Stimulated activated CD8-positive, alpha-beta memory T cell treated with anti-CD3 and anti-CD28 coated beads, Interleukin-4, amount 100 ng/mL, for 24 hours (primary cell): ENCODE data around the gene CPSF4.

Experiments
- DNase-seq: peaks from one replicate; pipeline ENCODE4 v3.0.0-alpha.2; 2020; ENCODE audit warnings: low read depth

CPSF4 gene

GRCh38 chr7:99448855-99449254 is 10.1 kb downstream of the CPSF4 start:
- DNase-seq: no peak

- DNase-seq: no peak
Observed at GRCh38 chr7:99449326-99449725, 10.6 kb downstream of the CPSF4 start.

GRCh38 chr7:99451936-99452335 is 13.2 kb downstream of the CPSF4 start:
- DNase-seq: no peak

- DNase-seq: no peak
Observed at GRCh38 chr7:99452541-99452940, 13.8 kb downstream of the CPSF4 start.

- no peak for DNase-seq
Observed at GRCh38 chr7:99453105-99453504, 14.4 kb downstream of the CPSF4 start.

- no peak for DNase-seq
Observed at GRCh38 chr7:99455874-99456273, 17.1 kb downstream of the CPSF4 start.

- no peak for DNase-seq
Observed at GRCh38 chr7:99456288-99456687, 17.5 kb downstream of the CPSF4 start.

GRCh38 chr7:99457050-99457649 is 18.4 kb downstream of the CPSF4 start:
- DNase-seq: no peak

- DNase-seq: no peak
Observed at GRCh38 chr7:99457650-99458493, 19.1 kb downstream of the CPSF4 start.

GRCh38 chr7:99459087-99459486 is 20.3 kb downstream of the CPSF4 start:
- no peak for DNase-seq

GRCh38 chr7:99460651-99461050 is 21.9 kb downstream of the CPSF4 start:
- no peak for DNase-seq

GRCh38 chr7:99461221-99461620 is 22.5 kb downstream of the CPSF4 start:
- no peak for DNase-seq

GRCh38 chr7:99465421-99465768 is 26.7 kb downstream of the CPSF4 start:
- DNase-seq: no peak

GRCh38 chr7:99468336-99468918 is 29.7 kb downstream of the CPSF4 start:
- DNase-seq: no peak

- no peak for DNase-seq
Observed at GRCh38 chr7:99469381-99470065, 30.8 kb downstream of the CPSF4 start.

- peak; percentile 98 for DNase-seq
Observed at GRCh38 chr7:99472561-99473314, 34.0 kb downstream of the CPSF4 start, which contains the start of gene ZNF789. ZNF789 (plus strand) TSS chr7:99472890; CDS start chr7:99476457, 3,567 bp downstream.

- no peak for DNase-seq
Observed at GRCh38 chr7:99473315-99473596, 34.5 kb downstream of the CPSF4 start.

- DNase-seq: no peak
Observed at GRCh38 chr7:99476107-99476506, 37.4 kb downstream of the CPSF4 start.

GRCh38 chr7:99478464-99479440 is 40.0 kb downstream of the CPSF4 start:
- DNase-seq: no peak

GRCh38 chr7:99485094-99485493 is 46.4 kb downstream of the CPSF4 start:
- no peak for DNase-seq

GRCh38 chr7:99489235-99489634 is 50.5 kb downstream of the CPSF4 start:
- DNase-seq: no peak
